Sigmoid colon (tissue), 7 donors: ENCODE results near the gene SPINK4. TPM values are rescaled to one million over a fixed set of nuclear protein-coding genes. Genes with fewer than 3 reads are reported as not detected.
A peak's percentile ranks its signal among the peaks of the same experiment; 100 is the strongest.

ENCODE experiments used
- DNase-seq: peaks from one replicate; pipeline ENCODE4 v3.0.0-alpha.2; 2019
- H3K27ac ChIP-seq, 4 donors: fragments of 200-600 bp; sonication (generic); one replicate each; pipeline ENCODE4 v1.5.1; 2016 to 2019; ENCODE audit warnings: mild to moderate bottlenecking in 1 of 4
- H3K27me3 ChIP-seq, 3 donors: fragments of 200-600 bp; sonication (generic); one replicate each; pipeline ENCODE4 v1.5.1; 2019; ENCODE audit warnings: mild to moderate bottlenecking in 1 of 3
- H3K36me3 ChIP-seq, 4 donors: fragments of 200-600 bp; sonication (generic); one replicate each; pipeline ENCODE4 v1.5.1; 2016 to 2019
- H3K4me1 ChIP-seq, 4 donors: fragments of 200-600 bp; sonication (generic); one replicate each; pipeline ENCODE4 v1.5.1; 2017 to 2019
- H3K4me3 ChIP-seq, 4 donors: fragments of 200-600 bp; sonication (generic); one replicate each; pipeline ENCODE4 v1.5.1; 2017 to 2019; ENCODE audit warnings: mild to moderate bottlenecking in 2 of 4, moderate library complexity in 1 of 4
- H3K9me3 ChIP-seq, 4 donors: fragments of 200-600 bp in 3 of 4; sonication (generic) in 3 of 4; one replicate each; pipeline versions ENCODE4 v1.5.1 to v1.6.1; 2013 to 2019
- EP300 ChIP-seq, 4 donors: sonication (generic); formaldehyde crosslinking; IDR thresholded peaks; one replicate each; pipeline ENCODE4 v1.6.1; 2017; ENCODE audit warnings: antibody characterized with exemption in 4 of 4
- POLR2A ChIP-seq, 2 donors: fragments of 450-650 bp; IDR thresholded peaks; one replicate each; pipeline ENCODE4 v1.6.1; 2016; ENCODE audit warnings: antibody characterized with exemption in 2 of 2, mild to moderate bottlenecking in 2 of 2, moderate library complexity in 2 of 2
- POLR2AphosphoS5 ChIP-seq, 4 donors: sonication (generic); formaldehyde crosslinking; IDR thresholded peaks; one replicate each; pipeline ENCODE4 v1.6.1; 2017; ENCODE audit warnings: antibody characterized with exemption in 4 of 4
- WGBS, 2 donors: extraction: QIAGEN DNeasy Blood & Tissue Kit; methylation state at CpG; one replicate each; pipeline ENCODE4 v1.1.7; 2013; 5-methylcytosine and 5-hydroxymethylcytosine counted together
- intact Hi-C: fragments of 100-400 bp; cut with DNase I; formaldehyde crosslinking; loops from one replicate; pipeline ENCODE4 v1.15.1; 2023
- polyA plus RNA-seq, 3 donors: library from polyadenylated mRNA; stranded (reverse); fragments of 200-250 nt; gene quantifications; one replicate each; pipeline ENCODE4 v1.2.3, GENCODE V29; 2013
- total RNA-seq, 4 donors: library from RNA; depleted of rRNA; stranded (reverse); fragments of >200 nt; gene quantifications; one replicate each; pipeline ENCODE4 v1.1.0, GENCODE V29; 2016
- TF ChIP-seq, protein P1 (sequence below), 4 experiments: fragments of 450-650 bp in 3 of 4; fragments of 200-600 bp in 1 of 4; IDR thresholded peaks; one replicate each; pipeline ENCODE4 v1.5.1; 2016 to 2019; ENCODE audit warnings: antibody characterized with exemption in 4 of 4, mild to moderate bottlenecking in 3 of 4, moderate library complexity in 2 of 4
- donor health status: healthy with polysubstance abuse.
- donor health status: Bipolar disorder and iron deficiency.
- donor health status: healthy.

Gene SPINK4
- total and polyA plus RNA-seq, 7 donors: 26.4 to 1,105 (median 121) TPM; not detected in 4

DNA sequence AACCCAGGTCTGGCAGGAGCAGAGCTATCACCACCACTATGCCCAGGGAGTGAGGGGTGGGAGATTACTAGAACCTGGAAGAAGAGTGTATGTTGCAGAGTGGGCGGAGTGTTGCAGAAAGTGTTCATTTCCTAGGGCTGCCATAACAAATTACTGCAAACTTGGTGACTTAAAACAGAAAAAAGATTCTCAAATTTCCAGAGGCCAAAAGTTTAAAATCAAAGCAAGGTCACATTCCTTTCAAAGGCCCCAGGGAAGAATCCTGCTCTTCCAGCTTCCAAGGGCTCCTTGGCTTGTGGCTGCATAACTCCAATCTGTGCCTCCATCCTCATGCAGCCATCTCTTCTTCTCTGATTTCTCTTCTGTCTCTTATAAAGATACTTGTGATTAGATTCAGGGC, 30.6 kb upstream of the SPINK4 start:
- Histone ChIP-seq H3K9me3 (no peaks in the 10 kb centered on the region), H3K27ac (no peak overlapping the region), H3K4me3 (no peak overlapping the region), H3K36me3 (no peaks in the 10 kb centered on the region), H3K4me1 (no peaks in the 10 kb centered on the region), H3K27me3 (no peaks in the 10 kb centered on the region)
- 79 to 91% methylated on average over 1 of the region's 1 CpG for whole genome bisulfite sequencing, 2 donors
- intact Hi-C loops: no loop called here
- TF ChIP-seq, protein P1, sequence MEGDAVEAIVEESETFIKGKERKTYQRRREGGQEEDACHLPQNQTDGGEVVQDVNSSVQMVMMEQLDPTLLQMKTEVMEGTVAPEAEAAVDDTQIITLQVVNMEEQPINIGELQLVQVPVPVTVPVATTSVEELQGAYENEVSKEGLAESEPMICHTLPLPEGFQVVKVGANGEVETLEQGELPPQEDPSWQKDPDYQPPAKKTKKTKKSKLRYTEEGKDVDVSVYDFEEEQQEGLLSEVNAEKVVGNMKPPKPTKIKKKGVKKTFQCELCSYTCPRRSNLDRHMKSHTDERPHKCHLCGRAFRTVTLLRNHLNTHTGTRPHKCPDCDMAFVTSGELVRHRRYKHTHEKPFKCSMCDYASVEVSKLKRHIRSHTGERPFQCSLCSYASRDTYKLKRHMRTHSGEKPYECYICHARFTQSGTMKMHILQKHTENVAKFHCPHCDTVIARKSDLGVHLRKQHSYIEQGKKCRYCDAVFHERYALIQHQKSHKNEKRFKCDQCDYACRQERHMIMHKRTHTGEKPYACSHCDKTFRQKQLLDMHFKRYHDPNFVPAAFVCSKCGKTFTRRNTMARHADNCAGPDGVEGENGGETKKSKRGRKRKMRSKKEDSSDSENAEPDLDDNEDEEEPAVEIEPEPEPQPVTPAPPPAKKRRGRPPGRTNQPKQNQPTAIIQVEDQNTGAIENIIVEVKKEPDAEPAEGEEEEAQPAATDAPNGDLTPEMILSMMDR (IDR thresholded peaks at IDR 0.05): no peak
- TF ChIP-seq POLR2A (IDR thresholded peaks at IDR 0.05): no peak
- no peak for TF ChIP-seq EP300 (IDR thresholded peaks at IDR 0.05)
- no peak for TF ChIP-seq POLR2AphosphoS5 (IDR thresholded peaks at IDR 0.05)
- DNase-seq: no peak

DNA sequence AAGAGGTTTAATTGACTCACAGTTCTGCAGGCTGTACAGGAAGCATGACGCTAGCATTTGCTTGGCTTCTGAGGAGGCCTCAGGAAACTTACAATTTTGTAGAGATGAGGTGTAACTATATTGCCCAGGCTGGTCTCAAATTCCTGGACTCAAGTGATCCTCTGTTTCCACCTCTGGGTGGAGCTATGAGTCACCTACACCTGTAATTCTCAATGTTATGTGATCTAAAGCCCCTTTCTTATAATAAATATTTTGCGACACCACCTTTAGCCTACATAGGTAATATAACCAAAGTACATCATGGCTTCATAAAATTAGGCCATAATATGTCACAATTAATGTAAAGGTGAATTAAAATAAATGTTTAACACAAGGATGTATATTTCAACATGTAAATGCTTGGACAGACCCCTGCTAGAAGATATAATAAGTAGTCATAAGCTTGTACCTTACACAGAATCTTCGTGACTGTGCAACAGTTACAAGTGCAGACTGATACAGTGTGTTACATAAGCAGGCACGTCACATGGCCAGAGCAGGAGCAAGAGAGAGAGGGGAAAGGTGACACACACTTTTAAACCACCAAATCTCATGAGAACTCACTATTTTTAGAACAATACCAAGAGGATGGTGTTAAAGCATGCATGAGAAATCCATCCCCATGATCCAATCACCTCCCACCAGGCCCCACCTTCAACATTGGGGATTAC, 29.8 kb upstream of the SPINK4 start:
- TF ChIP-seq POLR2A (IDR thresholded peaks at IDR 0.05): no peak
- TF ChIP-seq, protein P1 (IDR thresholded peaks at IDR 0.05): no peak
- no peak for TF ChIP-seq EP300 (IDR thresholded peaks at IDR 0.05)
- no peak for TF ChIP-seq POLR2AphosphoS5 (IDR thresholded peaks at IDR 0.05)
- 70 to 86% methylated on average over 4 of the region's 4 CpGs for WGBS, 2 donors
- no peaks in the 10 kb centered on the region for H3K9me3 ChIP-seq
- H3K4me3 ChIP-seq: no peak overlapping the region
- H3K27ac ChIP-seq: no peak overlapping the region
- peak; percentile 15 for DNase-seq
- no peaks in the 10 kb centered on the region for H3K36me3 ChIP-seq
- H3K27me3 ChIP-seq: no peaks in the 10 kb centered on the region
- no peaks in the 10 kb centered on the region for H3K4me1 ChIP-seq
- intact Hi-C loops: no loop called here

DNA sequence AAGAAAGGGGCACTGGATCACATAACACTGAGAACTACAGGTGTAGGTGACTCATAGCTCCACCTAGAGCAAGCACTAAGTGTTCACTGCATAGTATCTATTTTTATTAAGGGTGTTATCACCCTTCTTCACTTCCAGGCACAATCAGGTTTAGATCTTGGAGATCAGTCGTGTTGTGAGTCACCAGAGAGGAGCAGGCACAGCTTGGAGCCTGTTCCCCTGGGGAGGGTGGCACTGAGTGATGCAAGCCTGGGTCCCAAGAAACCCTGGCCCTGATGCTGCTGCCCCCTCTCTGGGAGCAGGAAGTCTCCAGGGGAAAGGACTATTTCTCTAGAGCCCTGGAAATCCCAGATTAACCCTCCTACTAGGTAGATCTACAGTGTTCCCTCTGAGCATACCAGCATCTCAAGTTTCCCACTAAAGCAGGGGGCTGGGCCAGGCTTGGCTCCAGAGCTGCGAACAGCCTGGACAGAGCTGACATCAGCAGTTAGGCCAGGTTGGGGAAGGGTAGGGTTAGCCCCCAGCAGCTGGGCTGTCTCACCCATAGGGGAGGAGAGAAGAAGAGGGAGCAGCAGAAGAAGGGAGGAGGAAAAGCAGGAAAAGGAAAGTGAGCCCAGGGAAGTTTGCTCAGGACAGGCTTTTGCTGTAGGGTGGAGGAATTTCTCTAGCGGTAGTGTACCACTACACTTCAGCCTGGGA, 28.1 kb upstream of the SPINK4 start:
- intact Hi-C loops: no loop called here
- WGBS, 2 donors: 33 to 66% methylated on average over 3 of the region's 3 CpGs
- DNase-seq: peak; percentile 59

DNA sequence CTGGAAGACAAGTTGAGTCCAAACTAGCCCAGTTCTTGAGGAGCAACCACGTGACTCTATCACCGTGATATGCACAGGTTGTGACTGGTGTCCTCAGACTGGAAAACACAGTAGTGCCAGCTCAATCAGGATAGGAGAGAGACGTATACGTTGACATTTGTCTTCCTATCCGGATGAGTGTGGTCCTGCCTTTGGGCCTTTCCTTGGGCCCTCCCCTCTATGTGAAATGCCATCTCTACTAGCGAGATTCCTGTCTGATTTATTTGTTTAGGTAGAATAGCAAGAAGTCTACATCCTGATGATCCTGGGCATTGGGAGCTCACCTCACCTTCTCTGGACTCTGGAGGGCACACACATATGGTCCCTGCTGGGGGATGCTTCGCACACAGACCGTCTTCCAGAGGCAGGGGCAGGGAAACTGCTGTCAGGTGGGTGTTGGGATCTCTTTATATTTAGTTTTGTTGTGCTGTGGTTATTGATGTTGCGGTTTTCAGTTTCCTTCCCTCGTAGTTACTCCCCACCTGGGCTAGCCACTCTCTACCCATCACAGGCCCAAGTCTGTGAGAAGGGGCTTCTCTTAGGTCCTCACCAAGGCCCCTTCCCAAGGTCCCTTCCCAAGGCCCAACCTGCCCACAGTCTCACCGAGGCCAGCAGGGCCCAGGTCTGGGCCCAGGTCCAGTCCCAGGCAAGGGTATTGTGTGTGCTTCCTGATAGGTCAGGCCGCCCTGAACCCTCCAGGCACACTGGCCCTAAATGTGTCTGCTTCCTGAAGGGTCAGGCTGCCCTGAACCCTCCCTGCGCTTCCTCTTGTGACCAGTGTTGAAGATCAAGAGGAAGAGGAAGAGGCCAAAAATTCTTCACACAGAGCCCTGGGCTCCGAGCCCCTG, 19.0 kb upstream of the SPINK4 start:
- TF ChIP-seq POLR2A (IDR thresholded peaks at IDR 0.05) (no peak), EP300 (IDR thresholded peaks at IDR 0.05) (peak in 1 of 4 donors; percentile 64), POLR2AphosphoS5 (IDR thresholded peaks at IDR 0.05) (no peak)
- TF ChIP-seq, protein P1 (IDR thresholded peaks at IDR 0.05): no peak
- 73 to 83% methylated on average over 14 of the region's 14 CpGs for WGBS, 2 donors

More for the DNA sequence above, 28.1 kb upstream of the SPINK4 start:
- no peak overlapping the region for H3K27ac ChIP-seq
- H3K36me3 ChIP-seq: no peaks in the 10 kb centered on the region
- no peak overlapping the region for H3K4me3 ChIP-seq
- TF ChIP-seq POLR2AphosphoS5 (IDR thresholded peaks at IDR 0.05) (no peak), EP300 (IDR thresholded peaks at IDR 0.05) (no peak), POLR2A (IDR thresholded peaks at IDR 0.05) (no peak)
- TF ChIP-seq, protein P1 (IDR thresholded peaks at IDR 0.05): no peak
- H3K4me1 ChIP-seq: no peaks in the 10 kb centered on the region
- H3K9me3 ChIP-seq: no peaks in the 10 kb centered on the region
- no peaks in the 10 kb centered on the region for H3K27me3 ChIP-seq

More for the DNA sequence above, 19.0 kb upstream of the SPINK4 start:
- intact Hi-C loops: no loop called here
- Histone ChIP-seq H3K4me1 (peaks cover 0 to 8% (median 5%) of the 10 kb centered on the region in 4 donors), H3K27ac (no peak overlapping the region), H3K36me3 (no peaks in the 10 kb centered on the region), H3K27me3 (no peaks in the 10 kb centered on the region), H3K9me3 (no peaks in the 10 kb centered on the region), H3K4me3 (no peak overlapping the region)
- no peak for DNase-seq
